ENCODE measurements around the gene PDE6G.

The PDE6G gene

GRCh38 chr17:81687770-81688541, 31.6 kb upstream of the PDE6G start:
- no peak for DNase-seq

GRCh38 chr17:81686614-81687013, 30.3 kb upstream of the PDE6G start:
- no peak for DNase-seq

- no peak for DNase-seq
These were observed 28.8 kb upstream of the PDE6G start for GRCh38 chr17:81685108-81685507.

- no peak for DNase-seq
These were observed 28.1 kb upstream of the PDE6G start for GRCh38 chr17:81684442-81684911.

- peak; percentile 100 for DNase-seq
These were observed 27.5 kb upstream of the PDE6G start, which contains the start of the genes ARL16 and HGS for GRCh38 chr17:81683584-81684441. TSS of gene ARL16 (minus strand) at chr17:81683797. CDS start at chr17:81683753, 44 bp downstream. TSS of gene HGS (plus strand) at chr17:81684011. CDS start at chr17:81684067, 56 bp downstream.

GRCh38 chr17:81683208-81683583, 26.9 kb upstream of the PDE6G start:
- no peak for DNase-seq

GRCh38 chr17:81682565-81683207, 26.3 kb upstream of the PDE6G start:
- no peak for DNase-seq

GRCh38 chr17:81681672-81682071, 25.3 kb upstream of the PDE6G start:
- no peak for DNase-seq

GRCh38 chr17:81680150-81680549, 23.8 kb upstream of the PDE6G start:
- no peak for DNase-seq

- peak; percentile 40 to 77 for DNase-seq
These were observed 20.6 kb upstream of the PDE6G start for GRCh38 chr17:81676906-81677305.

GRCh38 chr17:81675515-81676221, 19.3 kb upstream of the PDE6G start:
- peak; percentile 42 to 56 for DNase-seq

- DNase-seq = no peak
These were observed 17.4 kb upstream of the PDE6G start for GRCh38 chr17:81673561-81674258.

- DNase-seq = no peak
These were observed 16.6 kb upstream of the PDE6G start for GRCh38 chr17:81672954-81673353.

- no peak for DNase-seq
These were observed 16.2 kb upstream of the PDE6G start for GRCh38 chr17:81672504-81672903.

- no peak for DNase-seq
These were observed 11.4 kb upstream of the PDE6G start for GRCh38 chr17:81667754-81668153.

- DNase-seq = peak; percentile 97 to 100
These were observed 10.2 kb upstream of the PDE6G start, which contains the start of the genes CCDC137 and OXLD1 for GRCh38 chr17:81666342-81667191. TSS of gene CCDC137 (plus strand) at chr17:81666737. CDS start at chr17:81666767, 30 bp downstream. TSS of gene OXLD1 (minus strand) at chr17:81666605. CDS start at chr17:81666577, 28 bp downstream.

- DNase-seq = peak in 1 of 2 experiments; percentile 58
These were observed 9.7 kb upstream of the PDE6G start for GRCh38 chr17:81666092-81666341.

GRCh38 chr17:81665205-81666091, 9.1 kb upstream of the PDE6G start:
- DNase-seq = peak; percentile 53 to 81

- DNase-seq = no peak
These were observed 7.7 kb upstream of the PDE6G start for GRCh38 chr17:81664051-81664470.

- DNase-seq = no peak
These were observed 5.7 kb upstream of the PDE6G start for GRCh38 chr17:81662002-81662401.

Data from SHP77 (cell line).